ENCODE results near the gene PRDM16. TPM values are rescaled to one million over a fixed set of nuclear protein-coding genes. Genes with fewer than 3 reads are reported as not detected.

The PRDM16 gene
- total RNA-seq, 1 experiment from 2014 or later, result 0.09 TPM

GRCh38 chr1:3070644-3071564 is 1.9 kb downstream of the PRDM16 start:
- CTCF ChIA-PET, result no interaction called here
- no peak for TF ChIP-seq CTCF (IDR thresholded peaks at IDR 0.05; ENCODE audit: unreplicated experiment)
- BruUV-seq (replicated peaks), result no TSS peak
- no peaks in the 10 kb centered on the region for H3K9me3 Mint-ChIP-seq (ENCODE audit: low read depth, unreplicated experiment)
- H3K27ac Mint-ChIP-seq (ENCODE audit: unreplicated experiment), result no peak overlapping the region
- DNase-seq, result no peak
- peaks cover 35% of the 10 kb centered on the region for H3K27me3 Mint-ChIP-seq (ENCODE audit: unreplicated experiment)
- peaks cover 16% of the 10 kb centered on the region for H3K36me3 Mint-ChIP-seq (ENCODE audit: insufficient read depth, unreplicated experiment)
- H3K4me3 Mint-ChIP-seq (ENCODE audit: low read depth, unreplicated experiment), result no peak overlapping the region
- no peaks in the 10 kb centered on the region for H3K4me1 Mint-ChIP-seq (ENCODE audit: low read depth, unreplicated experiment)
- intact Hi-C loops (cut with micrococcal nuclease; ENCODE audit: unreplicated experiment), result no loop called here

GRCh38 chr1:3071565-3072390 is 2.8 kb downstream of the PRDM16 start:
- no peaks in the 10 kb centered on the region for H3K4me1 Mint-ChIP-seq (ENCODE audit: low read depth, unreplicated experiment)
- H3K36me3 Mint-ChIP-seq (ENCODE audit: insufficient read depth, unreplicated experiment), result peaks cover 16% of the 10 kb centered on the region
- peaks cover 27% of the 10 kb centered on the region for H3K27me3 Mint-ChIP-seq (ENCODE audit: unreplicated experiment)
- intact Hi-C loops (cut with micrococcal nuclease; ENCODE audit: unreplicated experiment), result no loop called here
- no peak for TF ChIP-seq CTCF (IDR thresholded peaks at IDR 0.05; ENCODE audit: unreplicated experiment)
- no peak overlapping the region for H3K4me3 Mint-ChIP-seq (ENCODE audit: low read depth, unreplicated experiment)
- H3K9me3 Mint-ChIP-seq (ENCODE audit: low read depth, unreplicated experiment), result no peaks in the 10 kb centered on the region
- no peak for DNase-seq
- no peak overlapping the region for H3K27ac Mint-ChIP-seq (ENCODE audit: unreplicated experiment)
- BruUV-seq (replicated peaks), result no TSS peak
- CTCF ChIA-PET, result no interaction called here

- Mint-ChIP-seq H3K4me3 (ENCODE audit: low read depth, unreplicated experiment) (no peak overlapping the region), H3K27me3 (ENCODE audit: unreplicated experiment) (peaks cover 35% of the 10 kb centered on the region), H3K9me3 (ENCODE audit: low read depth, unreplicated experiment) (no peaks in the 10 kb centered on the region), H3K36me3 (ENCODE audit: insufficient read depth, unreplicated experiment) (peaks cover 13% of the 10 kb centered on the region), H3K27ac (ENCODE audit: unreplicated experiment) (no peak overlapping the region), H3K4me1 (ENCODE audit: low read depth, unreplicated experiment) (no peaks in the 10 kb centered on the region)
- intact Hi-C loops (cut with micrococcal nuclease; ENCODE audit: unreplicated experiment), result no loop called here
- CTCF ChIA-PET, result interaction anchor here (0.5 kb wide), 1 partner anchor 241 kb away, joined by 5 read pairs; no protein-coding TSS in a partner anchor
- TF ChIP-seq CTCF (IDR thresholded peaks at IDR 0.05; ENCODE audit: unreplicated experiment), result no peak
- no peak for DNase-seq
- no TSS peak for BruUV-seq (replicated peaks)
These were observed 3.6 kb downstream of the PRDM16 start for GRCh38 chr1:3072391-3073185.

- TF ChIP-seq CTCF (IDR thresholded peaks at IDR 0.05; ENCODE audit: unreplicated experiment), result no peak
- CTCF ChIA-PET, result no interaction called here
- Mint-ChIP-seq H3K4me3 (ENCODE audit: low read depth, unreplicated experiment) (no peak overlapping the region), H3K36me3 (ENCODE audit: insufficient read depth, unreplicated experiment) (peaks cover 11% of the 10 kb centered on the region), H3K27ac (ENCODE audit: unreplicated experiment) (no peak overlapping the region), H3K4me1 (ENCODE audit: low read depth, unreplicated experiment) (no peaks in the 10 kb centered on the region), H3K9me3 (ENCODE audit: low read depth, unreplicated experiment) (no peaks in the 10 kb centered on the region), H3K27me3 (ENCODE audit: unreplicated experiment) (peaks cover 41% of the 10 kb centered on the region)
- DNase-seq, result no peak
- BruUV-seq (replicated peaks), result no TSS peak
- intact Hi-C loops (cut with micrococcal nuclease; ENCODE audit: unreplicated experiment), result no loop called here
These were observed 4.1 kb downstream of the PRDM16 start for GRCh38 chr1:3073186-3073488.
